Fibroblast of villous mesenchyme (primary cell): Measurements from ENCODE around the gene SLC39A8. TPM values are rescaled to one million over a fixed set of nuclear protein-coding genes. Genes with fewer than 3 reads are reported as not detected.
"Not testable (repeated sequence)": the region's sequence is repeated elsewhere in the genome, so short reads cannot be mapped to it uniquely, and the experiment has no call there.

Source experiments
- DNase-seq: peaks from one replicate; pipeline ENCODE4 v3.0.0-alpha.2; 2010; ENCODE audit warnings: low read depth
- H3K4me3 ChIP-seq: 2 replicates; pipeline ENCODE4 v1.5.1; 2011; ENCODE audit warnings: low read depth, mild to moderate bottlenecking, low read length
- CTCF ChIP-seq: IDR thresholded peaks from 2 replicates; pipeline ENCODE4 v1.5.1; 2012; ENCODE audit warnings: low read depth, mild to moderate bottlenecking, low read length; ENCODE audit not compliant: insufficient read depth
- total RNA-seq: library from RNA; depleted of rRNA; stranded (reverse); fragments of >200 nt; gene quantifications from 2 replicates; pipeline ENCODE4 v1.2.3, GENCODE V29; 2012

SLC39A8 gene
- total RNA-seq, 1 donor: 38.4 TPM

- no peak for DNase-seq
- TF ChIP-seq CTCF: no peak
- no peak overlapping the region for H3K4me3 ChIP-seq
These were observed 17.7 kb upstream of the SLC39A8 start for GRCh38 chr4:102362922-102363432.

- DNase-seq: no peak
- TF ChIP-seq CTCF: no peak
- H3K4me3 ChIP-seq: no peak overlapping the region
These were observed 12.8 kb upstream of the SLC39A8 start for GRCh38 chr4:102358128-102358527.

GRCh38 chr4:102357637-102358036 is 12.4 kb upstream of the SLC39A8 start:
- DNase-seq, H3K4me3 ChIP-seq: not testable (repeated sequence)

- H3K4me3 ChIP-seq: no peak overlapping the region
- DNase-seq: no peak
- no peak for TF ChIP-seq CTCF
These were observed 11.4 kb upstream of the SLC39A8 start for GRCh38 chr4:102356562-102357202.

- TF ChIP-seq CTCF: no peak
- H3K4me3 ChIP-seq: no peak overlapping the region
- DNase-seq: no peak
These were observed 10.5 kb upstream of the SLC39A8 start for GRCh38 chr4:102355748-102356147.

- no peak overlapping the region for H3K4me3 ChIP-seq
- no peak for TF ChIP-seq CTCF
- DNase-seq: no peak
These were observed 9.6 kb upstream of the SLC39A8 start for GRCh38 chr4:102354671-102355454.

- no peak for DNase-seq
- TF ChIP-seq CTCF: no peak
- H3K4me3 ChIP-seq: no peak overlapping the region
These were observed 7.5 kb upstream of the SLC39A8 start for GRCh38 chr4:102352781-102353180.
